ENCODE results near the gene FGGY.

The FGGY gene

DNA sequence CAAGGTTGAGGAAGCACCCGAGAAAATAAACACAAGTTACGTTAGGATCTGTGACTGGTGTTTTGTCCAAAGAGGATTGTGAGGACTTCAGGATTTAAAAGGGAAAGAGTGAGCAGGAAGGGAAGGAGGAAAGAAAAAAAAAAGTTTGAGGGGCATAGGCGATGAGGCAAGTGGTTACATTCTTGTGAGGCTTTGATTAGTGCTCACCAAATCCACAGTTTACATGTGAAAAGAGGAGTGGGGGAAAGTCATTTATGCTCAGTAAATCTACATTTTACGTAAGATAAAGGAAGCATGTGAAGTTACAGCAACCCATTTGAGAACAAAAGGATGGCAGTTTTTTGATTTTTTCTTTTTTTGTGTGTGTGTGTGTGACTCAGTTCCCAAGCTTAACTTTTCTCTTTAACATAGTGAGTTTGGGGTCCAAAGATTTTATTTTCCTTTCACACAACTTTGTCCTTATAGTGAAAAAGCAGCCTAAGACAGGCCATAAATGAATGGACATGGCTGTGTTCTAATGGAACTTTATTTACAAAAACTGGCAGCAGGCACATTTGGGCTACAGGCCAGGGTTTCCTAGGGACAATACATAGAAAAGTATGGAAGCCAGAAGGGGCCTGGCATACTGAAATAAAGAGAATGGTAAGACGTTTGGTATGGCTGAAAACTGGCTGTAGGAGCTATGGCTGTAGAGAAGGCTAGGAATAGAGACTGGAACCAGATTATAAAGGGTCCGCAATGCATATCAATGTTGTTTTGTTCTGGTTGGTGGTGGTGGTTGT lies 121.7 kb downstream of the FGGY start:
- no peak for DNase-seq

DNA sequence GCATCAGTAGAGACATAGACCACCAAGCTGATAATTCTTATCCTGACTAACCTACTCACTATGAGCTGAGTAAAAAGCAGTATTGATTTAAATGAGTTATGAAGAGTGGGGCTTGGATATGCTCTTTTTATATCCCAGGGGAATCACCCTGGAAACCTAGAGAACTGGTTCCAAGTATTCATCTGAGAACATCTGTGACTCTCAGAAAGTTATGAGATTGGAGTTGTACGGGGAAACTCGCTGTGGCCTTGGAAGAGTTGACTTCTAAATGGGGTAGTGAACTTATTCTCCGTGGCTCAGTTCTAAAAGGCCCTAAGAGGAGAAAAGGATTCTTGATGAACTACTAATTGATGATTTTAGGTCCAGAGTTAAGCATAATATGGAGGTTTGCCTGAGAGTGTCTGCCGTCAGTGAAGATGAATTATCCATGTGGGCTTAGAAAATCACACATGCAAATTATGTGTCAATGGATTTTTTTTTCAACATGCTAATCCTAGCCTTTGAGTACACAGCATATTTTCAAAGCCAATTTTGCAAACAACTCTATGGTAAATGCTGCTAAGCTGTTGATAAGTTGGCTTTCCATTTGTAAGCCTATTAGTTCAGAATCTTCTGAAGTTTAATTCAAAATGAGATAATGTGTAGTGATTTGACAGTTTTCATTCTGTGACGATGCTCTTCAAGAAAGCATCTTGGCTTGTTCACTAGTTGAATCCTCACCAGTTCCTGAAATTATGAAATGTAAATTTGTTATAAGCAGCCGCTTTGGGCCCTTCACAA lies 122.7 kb downstream of the FGGY start:
- DNase-seq = no peak

DNA sequence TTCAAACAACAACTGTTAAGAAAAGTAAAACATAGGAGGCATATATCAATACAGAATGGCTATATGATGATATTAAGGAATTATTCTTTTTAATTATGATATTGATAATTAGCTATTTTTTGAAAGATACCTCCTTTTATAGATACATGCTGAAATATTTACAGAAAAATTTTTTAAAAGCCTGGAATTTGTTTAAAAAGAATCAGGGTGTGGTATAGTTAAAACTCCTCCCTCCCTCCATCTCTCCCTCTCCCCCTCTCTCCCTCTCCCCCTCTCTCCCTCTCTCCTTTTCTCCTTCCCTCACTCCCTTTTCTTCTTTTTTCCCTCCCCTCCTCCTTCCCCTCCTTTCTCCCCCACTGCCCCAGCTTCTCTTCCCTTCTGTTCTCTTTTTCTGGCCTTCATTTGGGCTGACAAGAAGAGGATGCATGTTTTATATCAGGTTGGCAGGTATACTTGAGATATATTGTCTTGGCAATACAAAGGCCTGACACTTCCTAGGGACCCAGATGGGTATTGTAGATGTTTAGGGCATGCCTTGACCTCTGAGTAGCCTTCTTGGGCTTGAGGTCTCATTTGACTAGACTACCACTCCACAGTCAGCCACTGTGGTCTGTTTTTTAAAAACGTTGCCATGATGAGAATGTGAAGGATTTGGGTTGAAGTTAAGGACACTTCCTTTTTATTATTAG lies 124.5 kb downstream of the FGGY start:
- no peak for DNase-seq

DNA sequence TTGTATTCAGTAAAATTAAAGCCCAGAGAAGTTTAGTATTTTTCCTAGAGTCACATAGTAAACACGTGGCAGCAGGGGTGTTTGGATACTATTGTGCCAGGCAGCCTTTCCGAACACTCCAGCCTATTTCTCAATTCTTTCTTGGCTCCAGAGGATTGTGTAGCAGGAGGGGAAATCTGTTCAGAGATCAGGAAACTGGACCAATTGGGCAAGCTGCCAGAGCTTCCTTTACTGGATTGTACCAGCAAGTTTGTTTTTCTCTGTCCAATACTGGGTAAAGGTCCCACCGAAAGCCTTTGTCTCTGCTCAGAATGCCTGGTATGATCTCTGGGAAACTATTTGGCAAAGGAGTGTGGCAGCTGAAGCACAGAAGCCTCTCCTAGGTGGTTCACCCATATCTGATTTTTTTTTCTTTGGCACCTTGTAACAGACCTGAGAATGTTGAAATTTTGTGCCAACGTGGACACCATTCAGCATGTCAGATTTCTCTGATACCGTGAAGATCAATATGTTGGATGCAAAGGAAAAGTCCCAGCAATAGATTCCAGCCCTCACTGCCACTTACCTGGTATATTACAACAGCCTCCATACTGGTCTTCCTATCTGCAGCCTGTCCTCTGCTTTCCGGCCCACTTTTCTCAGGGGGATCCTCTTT lies 126.2 kb downstream of the FGGY start:
- no peak for DNase-seq

DNA sequence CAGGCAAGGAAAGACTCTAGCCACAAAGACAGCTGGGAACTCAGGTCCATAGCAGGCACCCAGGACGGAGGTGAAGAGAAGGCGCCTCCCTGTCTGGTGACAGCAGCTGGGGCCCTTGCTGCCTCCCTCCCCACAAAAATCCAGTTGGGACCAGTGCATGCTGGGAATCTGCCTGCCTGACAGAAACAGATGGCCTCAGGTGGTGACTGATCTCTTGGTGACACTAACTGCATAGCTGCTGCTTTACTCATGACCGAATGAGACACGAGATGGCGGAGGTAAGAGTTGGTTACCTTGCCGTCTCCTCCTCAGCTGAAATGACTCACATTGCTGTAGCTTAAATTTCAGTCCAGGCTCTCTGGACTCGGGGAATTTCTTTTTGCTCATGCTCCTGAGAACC lies 130.3 kb downstream of the FGGY start:
- no peak for DNase-seq

DNA sequence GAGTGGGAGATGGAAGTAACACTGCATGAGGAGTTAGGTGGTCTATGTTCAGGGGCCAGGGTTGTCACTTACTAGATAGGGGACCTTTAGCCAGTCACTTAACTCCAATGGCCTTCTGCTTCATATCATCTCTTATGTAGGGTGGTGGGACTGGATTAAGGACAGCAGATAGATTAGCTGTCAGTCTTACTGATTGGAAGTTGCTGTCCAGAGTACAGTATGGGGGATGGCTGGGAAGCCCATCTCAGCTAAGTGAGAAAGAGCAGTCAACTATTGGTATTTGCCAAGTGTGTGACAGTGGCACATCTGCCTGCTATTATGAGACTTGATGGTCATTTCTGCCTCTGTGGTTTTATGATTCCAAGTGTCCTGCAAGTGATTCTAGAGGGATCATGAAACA lies 130.9 kb downstream of the FGGY start:
- DNase-seq = no peak

DNA sequence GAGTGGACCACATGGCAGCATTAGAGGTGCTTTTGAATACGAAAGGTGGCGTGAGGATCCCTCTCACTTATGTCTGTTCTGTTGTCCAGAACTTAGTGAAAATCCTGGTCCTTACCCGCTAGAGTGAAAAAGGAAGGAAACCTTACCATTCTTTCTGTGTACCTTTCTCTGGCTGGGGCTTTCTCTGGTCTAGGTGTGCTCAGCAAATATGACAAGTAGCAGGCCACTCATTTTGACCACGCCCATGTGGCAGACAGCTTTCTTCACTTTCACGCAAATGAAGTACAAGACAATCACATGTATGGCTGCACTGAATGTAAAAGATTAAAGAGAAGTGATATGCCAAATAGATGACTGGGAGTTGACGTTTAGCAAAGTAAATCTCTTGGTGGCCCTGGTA lies 131.9 kb downstream of the FGGY start:
- no peak for DNase-seq

DNA sequence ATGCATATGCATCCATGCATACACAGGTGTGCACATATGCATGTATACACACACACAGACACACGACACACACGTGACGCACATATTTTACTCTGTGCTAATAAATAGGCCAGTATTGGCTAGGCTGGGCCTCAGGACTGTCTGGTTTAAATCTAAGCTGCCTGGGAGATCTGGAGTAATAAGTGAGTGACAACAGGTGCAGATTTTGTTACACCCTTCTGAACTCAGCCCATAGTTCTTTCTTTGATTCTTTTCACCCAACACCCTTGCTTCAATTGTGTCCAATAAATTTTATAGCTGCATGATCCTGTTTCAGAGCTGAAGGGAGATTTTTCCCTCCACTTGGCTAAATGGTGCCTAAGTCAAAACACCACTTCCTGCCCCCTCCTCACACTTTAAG lies 132.8 kb downstream of the FGGY start:
- DNase-seq = no peak

DNA sequence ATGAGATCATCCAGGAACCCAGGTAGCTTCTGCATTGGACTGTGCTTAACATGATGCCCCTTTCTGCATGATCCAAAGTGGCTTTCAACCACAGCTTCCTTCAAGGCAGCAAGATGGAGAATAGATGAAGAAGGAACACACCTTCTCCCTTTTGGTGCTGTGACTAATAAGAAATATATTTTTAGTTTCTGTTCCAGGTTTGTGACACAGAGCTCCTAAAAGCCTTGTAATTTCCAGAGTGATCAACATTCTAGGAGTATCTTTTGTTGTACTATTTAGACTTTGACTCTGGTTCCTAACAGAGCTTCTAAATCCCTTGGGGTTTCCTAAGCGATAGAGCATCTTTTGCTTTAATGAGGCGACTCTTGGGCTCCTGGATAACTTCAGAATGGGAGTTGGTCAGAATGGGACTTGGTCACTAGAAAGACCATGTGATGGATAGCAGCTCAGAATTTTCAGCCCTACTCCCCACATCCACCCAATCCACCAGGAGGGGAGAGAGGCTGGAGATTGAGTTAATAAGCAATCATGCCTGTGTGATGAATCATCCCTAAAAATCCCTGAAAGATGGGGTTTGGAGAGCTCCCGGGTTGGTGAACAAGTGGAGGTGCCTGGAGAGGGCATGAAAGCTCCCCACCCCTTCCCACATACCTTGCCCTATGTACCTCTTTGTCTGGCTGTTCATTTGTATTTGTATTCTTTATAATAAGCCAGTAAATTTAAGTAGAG lies 134.8 kb downstream of the FGGY start:
- no peak for DNase-seq

DNA sequence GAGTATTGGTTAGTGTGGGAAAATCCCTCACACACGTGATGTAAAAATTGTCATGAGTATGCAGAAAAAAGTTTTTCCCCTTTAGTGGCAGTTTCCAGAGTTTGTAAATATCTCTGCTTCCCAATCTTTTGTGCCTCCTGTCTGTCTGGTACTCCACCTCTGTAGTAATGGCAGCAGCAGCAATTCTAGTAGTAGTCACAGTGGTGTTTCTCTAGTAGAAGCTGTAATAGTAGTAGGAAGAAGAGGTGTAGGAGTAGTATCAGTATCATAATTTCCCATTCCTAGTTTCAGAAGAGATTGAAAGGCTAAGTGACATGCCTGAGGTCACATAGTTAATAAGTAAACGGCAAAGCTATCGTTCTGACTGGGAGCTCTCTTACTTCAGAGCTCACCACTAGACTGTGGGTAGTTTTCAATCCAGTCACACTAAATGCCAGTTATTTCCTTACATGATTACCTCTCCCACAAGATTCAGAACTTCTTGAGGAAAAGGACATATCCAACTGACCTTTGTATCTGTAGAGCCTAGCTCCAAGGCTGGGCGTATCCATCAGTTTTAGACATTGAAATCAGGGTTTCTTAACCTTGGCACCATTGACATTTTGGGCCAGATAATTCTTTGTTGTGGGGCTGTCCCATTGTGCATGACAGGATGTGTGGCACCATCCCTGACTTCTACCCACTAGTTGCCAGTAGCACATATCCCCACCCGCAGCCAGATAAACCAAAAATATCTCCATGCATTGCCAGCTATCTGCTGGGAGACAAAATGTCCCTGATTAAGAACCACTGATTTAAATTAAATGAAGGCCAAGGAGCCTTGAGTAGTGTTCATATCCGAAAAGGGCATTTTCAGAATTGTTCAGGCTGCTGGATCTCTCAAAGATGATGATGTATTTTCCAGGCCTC lies 135.9 kb downstream of the FGGY start:
- peak; percentile 39 for DNase-seq

DNA sequence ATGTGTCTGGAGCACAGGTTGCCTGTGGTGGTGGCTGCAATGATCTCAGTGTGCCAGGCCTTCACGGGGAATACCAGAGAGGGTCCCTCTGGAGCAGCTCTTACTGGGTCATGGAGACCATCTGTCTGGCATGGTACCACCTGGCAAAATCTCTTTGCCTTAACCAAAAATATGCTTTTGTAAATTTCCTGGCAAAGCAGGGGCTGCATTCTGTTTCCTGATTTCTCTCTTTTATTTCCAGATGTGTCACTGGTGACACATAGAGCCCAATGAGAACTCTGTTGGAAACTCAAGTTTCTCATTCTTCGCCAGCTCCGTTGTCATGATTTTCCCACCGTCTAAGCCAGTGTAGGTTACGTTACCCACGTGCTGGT lies 136.5 kb downstream of the FGGY start:
- no peak for DNase-seq

DNA sequence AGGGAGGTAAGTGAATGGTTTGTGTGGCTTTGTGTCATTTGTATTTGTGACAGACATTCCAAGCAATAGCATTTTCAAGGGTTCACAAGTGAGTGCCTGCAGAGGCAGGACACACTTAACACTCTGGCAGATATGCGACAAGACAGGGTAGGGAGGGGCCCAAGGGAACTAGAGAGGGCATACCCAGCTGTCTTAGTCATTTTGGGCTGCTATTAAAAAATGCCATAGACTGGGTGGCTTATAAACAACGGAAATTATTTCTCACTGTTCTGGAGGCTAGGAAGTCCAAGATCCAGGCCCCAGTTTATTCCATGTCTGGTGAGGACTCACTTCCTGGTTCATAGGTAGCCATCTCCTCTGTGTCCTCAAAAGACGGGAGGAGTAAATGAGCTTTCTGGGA lies 137.4 kb downstream of the FGGY start:
- DNase-seq = no peak

DNA sequence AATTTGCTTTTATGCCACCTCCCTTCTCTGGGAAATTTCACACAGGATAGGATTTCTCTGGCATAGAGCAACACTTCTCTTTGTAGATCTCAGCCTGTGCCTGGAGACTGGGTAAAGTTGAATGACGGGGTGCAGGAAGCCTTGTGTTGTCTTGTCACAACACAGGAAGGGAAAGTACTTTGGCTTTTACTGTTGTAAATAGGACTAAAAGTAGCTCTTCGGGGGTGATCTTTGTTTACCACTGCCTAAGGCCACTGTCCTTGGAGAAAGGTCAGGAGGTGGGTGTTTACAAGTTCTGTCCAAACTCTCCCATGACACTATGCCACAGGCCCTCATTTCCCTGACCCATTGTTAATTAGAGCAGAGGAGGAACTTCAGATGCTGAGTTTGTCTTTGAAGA lies 139.7 kb downstream of the FGGY start:
- DNase-seq = no peak

DNA sequence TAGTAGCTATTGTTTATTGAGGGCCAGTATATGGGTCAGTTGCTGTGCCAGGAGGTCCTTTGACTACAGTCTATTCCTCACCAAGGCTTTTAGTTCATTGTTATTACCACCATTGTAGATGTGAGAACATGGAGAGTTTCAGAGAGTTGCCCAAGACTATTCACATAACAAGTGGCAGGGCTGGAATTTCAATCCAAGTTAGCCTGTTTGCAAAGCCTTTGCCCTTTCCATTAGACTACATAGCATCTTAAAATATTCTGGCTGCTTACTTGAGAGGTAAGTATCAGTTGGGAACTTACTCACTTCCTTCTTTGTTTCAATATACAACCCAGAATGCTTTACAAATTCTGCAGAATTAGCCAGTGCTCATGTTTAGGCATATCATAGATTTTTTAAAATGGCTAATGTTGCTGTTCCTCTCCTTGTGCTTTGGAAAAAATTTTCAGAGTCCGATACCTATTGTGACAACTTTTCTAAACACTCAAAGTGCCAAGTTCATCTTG lies 141.2 kb downstream of the FGGY start:
- DNase-seq = no peak

DNA sequence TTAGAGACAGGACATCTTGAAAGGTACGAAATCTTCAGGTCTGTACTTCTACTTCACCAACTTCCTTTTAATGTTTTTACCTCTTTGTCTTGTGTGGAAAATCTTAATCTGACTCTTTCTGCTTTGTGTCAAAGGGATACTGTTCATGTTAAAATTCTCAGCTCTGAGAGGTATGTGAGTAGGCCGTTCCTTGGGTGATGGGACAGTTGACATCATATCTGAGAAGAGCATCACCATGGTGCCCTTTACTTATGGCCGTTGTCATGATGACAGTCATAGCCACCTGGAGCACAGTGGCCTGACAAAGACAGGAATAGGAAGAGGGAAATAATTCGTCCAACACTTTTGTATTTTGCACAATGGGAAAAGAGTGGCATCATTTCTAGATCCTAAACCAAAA lies 145.6 kb downstream of the FGGY start:
- no peak for DNase-seq

DNA sequence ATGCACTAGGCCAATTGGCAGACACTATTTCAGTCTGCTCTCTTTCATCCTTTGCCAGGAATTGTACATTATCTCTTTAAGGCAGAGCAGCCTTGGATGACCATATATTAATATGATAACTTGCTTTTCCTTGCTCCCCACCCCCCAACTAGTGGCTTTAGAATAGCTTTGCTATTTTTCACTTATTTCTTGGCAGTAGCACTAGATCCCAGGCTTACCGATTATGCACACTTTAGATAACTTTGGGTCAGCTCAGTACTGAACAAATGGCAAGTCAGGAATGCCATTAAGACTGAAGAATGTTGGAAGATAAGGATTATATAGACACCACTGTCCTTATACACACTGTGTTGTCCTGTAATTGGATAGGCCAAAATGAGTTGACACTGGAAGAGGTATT lies 146.4 kb downstream of the FGGY start:
- no peak for DNase-seq

DNA sequence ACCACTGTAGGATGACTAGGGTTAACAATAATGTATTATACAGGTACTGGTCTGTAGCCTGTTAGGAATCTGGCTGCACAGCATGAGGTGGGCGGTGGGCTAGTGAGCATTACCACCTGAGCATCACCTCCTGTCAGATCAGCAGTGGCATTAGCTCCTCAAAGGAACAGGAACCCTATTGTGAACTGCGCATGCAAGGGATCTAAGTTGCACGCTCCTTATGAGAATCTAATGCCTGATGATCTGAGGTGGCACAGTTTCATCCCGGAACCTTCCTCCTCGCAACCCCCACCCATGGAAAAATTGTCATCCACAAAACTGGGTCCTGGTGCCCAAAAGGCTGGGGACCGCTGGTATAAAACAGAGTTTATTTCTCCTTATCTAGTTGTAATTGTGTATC lies 147.6 kb downstream of the FGGY start:
- DNase-seq = no peak

DNA sequence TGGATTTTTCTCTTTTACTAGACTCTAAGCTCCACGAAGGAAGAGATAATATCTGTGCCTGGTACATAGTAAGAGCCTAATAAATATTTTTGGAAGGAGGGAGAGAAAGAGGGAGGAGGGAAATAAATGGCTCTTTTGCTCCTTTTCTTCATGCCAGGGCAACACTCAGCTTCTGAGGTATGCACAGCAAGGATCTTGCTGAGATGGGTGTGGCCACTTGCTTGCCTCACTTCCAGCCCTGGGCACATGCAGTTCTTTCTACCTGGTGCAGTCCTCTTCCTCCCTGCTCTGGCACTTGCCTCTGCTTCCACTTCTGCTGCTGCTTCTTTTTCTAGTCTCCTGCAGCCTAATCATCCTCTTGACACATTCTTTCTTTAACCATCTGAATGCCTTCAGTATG lies 148.1 kb downstream of the FGGY start:
- no peak for DNase-seq

DNA sequence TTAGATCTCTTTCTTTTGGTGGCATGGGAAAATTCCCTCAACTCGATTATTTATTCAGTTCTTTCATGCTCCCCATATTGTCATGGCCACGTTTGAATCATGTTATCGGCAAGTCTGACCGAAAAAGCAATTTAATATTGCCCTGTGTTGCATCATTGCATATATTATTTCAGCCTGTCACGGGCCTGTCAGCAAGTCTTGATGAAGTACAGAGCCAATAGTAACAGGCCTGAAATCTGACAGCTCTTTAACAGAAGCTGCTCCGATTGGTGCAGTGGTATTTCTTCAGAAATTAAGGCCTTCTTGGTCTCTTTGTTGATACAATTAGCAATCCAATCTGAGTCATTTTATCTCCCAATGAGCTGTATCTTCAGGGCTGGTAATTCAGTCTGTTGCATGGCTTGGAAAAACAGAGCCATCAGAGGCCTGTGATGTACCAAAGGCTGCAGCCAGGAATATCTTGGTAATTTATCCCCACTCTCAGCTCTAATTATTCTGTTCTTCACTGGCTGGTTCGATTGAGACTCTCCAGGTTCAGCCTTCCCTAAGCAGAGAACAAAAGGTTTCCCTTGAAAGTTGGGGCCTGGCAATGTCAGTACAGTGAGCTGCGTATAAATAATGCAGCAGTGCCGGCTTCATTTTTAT lies 149.5 kb downstream of the FGGY start:
- no peak for DNase-seq

DNA sequence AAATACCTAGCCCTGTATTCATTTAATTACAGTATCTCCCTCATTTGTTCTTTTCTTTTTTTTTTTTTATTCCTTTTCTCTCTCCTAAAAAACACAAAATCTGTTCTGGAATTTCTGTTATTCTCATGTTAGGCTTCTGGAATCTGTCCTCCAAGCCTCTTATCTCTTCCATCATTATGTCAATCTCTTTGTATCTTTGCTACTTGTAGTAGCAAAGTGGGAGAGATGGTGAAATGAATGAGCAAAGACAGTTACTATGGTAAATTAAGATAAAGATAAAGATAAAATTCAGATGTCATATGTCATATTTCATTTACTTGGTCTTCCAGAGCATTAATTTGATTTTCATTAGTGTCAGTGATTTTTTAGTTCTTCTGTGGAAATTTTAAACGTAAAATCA lies 155.1 kb downstream of the FGGY start:
- DNase-seq = no peak

DNA sequence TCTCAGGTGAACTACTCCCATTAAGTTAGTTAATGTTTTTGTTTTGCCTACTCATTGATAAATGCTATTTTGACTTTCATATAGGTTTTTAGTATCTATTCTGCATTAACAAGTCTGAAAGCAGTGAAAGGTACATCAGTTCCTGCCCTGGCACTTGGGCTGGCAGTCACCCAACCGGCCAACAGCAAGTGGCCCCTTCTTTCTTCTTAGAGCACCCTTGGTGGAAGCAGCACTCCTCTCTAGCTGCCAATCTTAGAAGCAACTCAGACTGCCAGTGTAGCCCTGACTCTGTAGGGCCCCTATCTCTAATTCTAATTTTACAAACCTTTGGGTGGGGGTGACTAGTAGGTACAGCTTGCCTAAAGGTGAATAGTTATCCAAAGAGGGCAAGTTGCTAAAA lies 155.7 kb downstream of the FGGY start:
- DNase-seq = no peak
